Right lobe of liver (tissue), 6 donors: ENCODE measurements around the gene KIAA0825. TPM values are rescaled to one million over a fixed set of nuclear protein-coding genes. Genes with fewer than 3 reads are reported as not detected.
"Not testable (repeated sequence)": the region's sequence is repeated elsewhere in the genome, so short reads cannot be mapped to it uniquely, and the experiment has no call there.

Source experiments
- ATAC-seq, 4 donors: fragments of 200-7000 bp; cut with Tn5 transposase; one replicate each; pipeline ENCODE4 v1.9.1; 2020; ENCODE audit warnings: mild to moderate bottlenecking in 4 of 4, moderate library complexity in 4 of 4
- DNase-seq, 3 donors: peaks; one replicate each; pipeline ENCODE4 v3.0.0-alpha.2; 2020
- H3K27ac ChIP-seq, 3 donors: fragments of 200-600 bp; one replicate each; pipeline ENCODE4 v1.8.0; 2022
- H3K27me3 ChIP-seq, 2 donors: fragments of 200-600 bp; one replicate each; pipeline ENCODE4 v1.8.0; 2022
- H3K36me3 ChIP-seq, 4 donors: fragments of 200-600 bp; sonication (generic) in 1 of 4; one replicate each; pipeline versions ENCODE4 v1.5.1 to v1.8.0; 2017 to 2022; ENCODE audit warnings: control low read depth in 1 of 4
- H3K4me1 ChIP-seq, 4 donors: fragments of 200-600 bp; sonication (generic) in 1 of 4; one replicate each; pipeline versions ENCODE4 v1.5.1 to v1.8.0; 2017 to 2022; ENCODE audit warnings: control low read depth in 1 of 4
- H3K4me3 ChIP-seq, 3 donors: fragments of 200-600 bp; one replicate each; pipeline ENCODE4 v1.8.0; 2022
- H3K9me3 ChIP-seq, 4 donors: fragments of 200-600 bp; sonication (generic) in 1 of 4; one replicate each; pipeline versions ENCODE4 v1.5.1 to v1.8.0; 2017 to 2022; ENCODE audit warnings: control low read depth in 1 of 4
- POLR2A ChIP-seq: fragments of 450-650 bp; IDR thresholded peaks from one replicate; pipeline ENCODE4 v1.6.1; 2017; ENCODE audit warnings: antibody characterized with exemption, mild to moderate bottlenecking
- WGBS: methylation state at CpG from one replicate; pipeline ENCODE4 v1.1.6; 2018; ENCODE audit warnings: low coverage, low lambda C conversion rate; ENCODE audit not compliant: insufficient coverage; ENCODE audit errors: missing lambda C conversion rate; 5-methylcytosine and 5-hydroxymethylcytosine counted together
- intact Hi-C, 2 donors: fragments of 100-400 bp; cut with DNase I; formaldehyde crosslinking; loops; one replicate each; pipeline versions ENCODE4 v1.11.2 to v1.14.1; 2022
- total RNA-seq, 6 experiments: library from RNA; depleted of rRNA in 2 of 6; stranded (reverse); fragments of >200 nt in 2 of 6; fragmentation: NEBNext Ultra II Directional in 3 of 6; extraction: Animal tissue kit (Norgen Biotek cat#: 25700) in 3 of 6; gene quantifications; one replicate each; pipeline versions ENCODE4 v1.1.0 to v1.2.4, GENCODE V29; 2016 to 2023
- TF ChIP-seq, protein P1 (sequence below), 4 donors: fragments of 200-600 bp in 3 of 4; fragments of 450-650 bp in 1 of 4; IDR thresholded peaks; one replicate each; pipeline versions ENCODE4 v1.5.1 to v1.8.0; 2016 to 2022; ENCODE audit warnings: antibody characterized with exemption in 4 of 4, mild to moderate bottlenecking in 2 of 4
- donor health status: DM: no; HTN: yes; CAD: no.
- donor health status: DM: no; HTN: no; CAD: no.
- donor health status: DM: no; HTN: no; CAD: no.
- donor health status: DM: no; HTN: yes; CAD: no.
- donor health status: DM: no; HTN: yes; CAD: no.

The KIAA0825 gene
- total RNA-seq, 6 experiments from 2014 or later = 0.86 to 3.2 (median 1.7) TPM

- intact Hi-C loops = no loop called here
- no peak for TF ChIP-seq POLR2A
- TF ChIP-seq, protein P1, sequence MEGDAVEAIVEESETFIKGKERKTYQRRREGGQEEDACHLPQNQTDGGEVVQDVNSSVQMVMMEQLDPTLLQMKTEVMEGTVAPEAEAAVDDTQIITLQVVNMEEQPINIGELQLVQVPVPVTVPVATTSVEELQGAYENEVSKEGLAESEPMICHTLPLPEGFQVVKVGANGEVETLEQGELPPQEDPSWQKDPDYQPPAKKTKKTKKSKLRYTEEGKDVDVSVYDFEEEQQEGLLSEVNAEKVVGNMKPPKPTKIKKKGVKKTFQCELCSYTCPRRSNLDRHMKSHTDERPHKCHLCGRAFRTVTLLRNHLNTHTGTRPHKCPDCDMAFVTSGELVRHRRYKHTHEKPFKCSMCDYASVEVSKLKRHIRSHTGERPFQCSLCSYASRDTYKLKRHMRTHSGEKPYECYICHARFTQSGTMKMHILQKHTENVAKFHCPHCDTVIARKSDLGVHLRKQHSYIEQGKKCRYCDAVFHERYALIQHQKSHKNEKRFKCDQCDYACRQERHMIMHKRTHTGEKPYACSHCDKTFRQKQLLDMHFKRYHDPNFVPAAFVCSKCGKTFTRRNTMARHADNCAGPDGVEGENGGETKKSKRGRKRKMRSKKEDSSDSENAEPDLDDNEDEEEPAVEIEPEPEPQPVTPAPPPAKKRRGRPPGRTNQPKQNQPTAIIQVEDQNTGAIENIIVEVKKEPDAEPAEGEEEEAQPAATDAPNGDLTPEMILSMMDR (IDR thresholded peaks at IDR 0.05) = peak; percentile 10 to 28 (median 15)
- DNase-seq (no peak), ATAC-seq (peak in 1 of 4 donors; percentile 16)
- Histone ChIP-seq H3K27ac (no peak overlapping the region), H3K27me3 (no peaks in the 10 kb centered on the region), H3K36me3 (no peaks in the 10 kb centered on the region), H3K9me3 (no peaks in the 10 kb centered on the region), H3K4me3 (no peak overlapping the region), H3K4me1 (peaks cover 0 to 8% (median 0%) of the 10 kb centered on the region in 4 donors)
- WGBS = 53% methylated on average over 2 of the region's 2 CpGs
Measured at GRCh38 chr5:94613583-94613982, 4.8 kb downstream of the KIAA0825 start.

DNA sequence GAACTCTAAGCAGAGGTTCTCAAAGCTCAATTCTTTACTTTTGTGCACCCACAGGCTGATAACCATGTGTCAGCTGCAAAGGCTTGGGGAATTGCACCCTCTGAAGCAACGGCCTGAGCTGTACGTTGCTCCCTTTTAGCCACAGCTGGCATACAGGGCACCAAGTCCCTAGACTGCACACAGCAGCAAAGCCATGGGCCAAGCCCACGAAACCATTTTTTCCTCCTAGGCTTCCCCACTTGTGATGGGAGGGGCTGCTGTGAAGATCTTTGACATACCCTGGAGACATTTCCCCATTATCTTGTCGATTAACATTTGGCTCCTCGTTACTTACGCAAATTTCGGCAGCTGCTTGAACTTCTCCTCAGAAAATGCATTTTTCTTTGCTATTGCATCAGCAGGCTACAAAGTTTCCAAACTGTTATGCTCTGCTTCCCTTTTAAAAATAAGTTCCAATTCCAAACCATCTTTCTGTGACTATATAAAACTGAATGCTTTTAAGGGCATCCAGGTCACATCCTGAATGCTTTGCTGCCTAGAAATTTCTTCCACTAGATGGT, 23.0 kb downstream of the KIAA0825 start:
- ATAC-seq (no peak), DNase-seq (no peak)
- no peaks in the 10 kb centered on the region for H3K4me1 ChIP-seq
- no peaks in the 10 kb centered on the region for H3K36me3 ChIP-seq
- no peak for TF ChIP-seq POLR2A
- TF ChIP-seq, protein P1 (IDR thresholded peaks at IDR 0.05) = no peak
- intact Hi-C loops = no loop called here
- no peak overlapping the region for H3K4me3 ChIP-seq
- H3K27me3 ChIP-seq = no peaks in the 10 kb centered on the region
- H3K27ac ChIP-seq = no peak overlapping the region
- H3K9me3 ChIP-seq = no peaks in the 10 kb centered on the region
- WGBS = 80% methylated on average over 7 of the region's 7 CpGs

GRCh38 chr5:94577466-94578245, 40.7 kb downstream of the KIAA0825 start:
- ATAC-seq = no peak
- DNase-seq = no peak
- intact Hi-C loops = no loop called here
- TF ChIP-seq, protein P1 (IDR thresholded peaks at IDR 0.05) = no peak
- TF ChIP-seq POLR2A = no peak
- Histone ChIP-seq H3K27ac (no peak overlapping the region), H3K4me1 (no peaks in the 10 kb centered on the region), H3K4me3 (no peak overlapping the region), H3K9me3 (no peaks in the 10 kb centered on the region), H3K36me3 (no peaks in the 10 kb centered on the region), H3K27me3 (no peaks in the 10 kb centered on the region)

- no peak for TF ChIP-seq POLR2A
- TF ChIP-seq, protein P1 (IDR thresholded peaks at IDR 0.05) = no peak
- no peak for DNase-seq
- WGBS = 65% methylated on average over 4 of the region's 4 CpGs
- H3K36me3 ChIP-seq = no peaks in the 10 kb centered on the region
- no peaks in the 10 kb centered on the region for H3K9me3 ChIP-seq
- H3K4me3 ChIP-seq = no peak overlapping the region
- ATAC-seq = no peak
- intact Hi-C loops = no loop called here
- H3K4me1 ChIP-seq = no peaks in the 10 kb centered on the region
- H3K27me3 ChIP-seq = no peaks in the 10 kb centered on the region
- H3K27ac ChIP-seq = no peak overlapping the region
Measured at GRCh38 chr5:94575196-94575595, 43.2 kb downstream of the KIAA0825 start.

DNA sequence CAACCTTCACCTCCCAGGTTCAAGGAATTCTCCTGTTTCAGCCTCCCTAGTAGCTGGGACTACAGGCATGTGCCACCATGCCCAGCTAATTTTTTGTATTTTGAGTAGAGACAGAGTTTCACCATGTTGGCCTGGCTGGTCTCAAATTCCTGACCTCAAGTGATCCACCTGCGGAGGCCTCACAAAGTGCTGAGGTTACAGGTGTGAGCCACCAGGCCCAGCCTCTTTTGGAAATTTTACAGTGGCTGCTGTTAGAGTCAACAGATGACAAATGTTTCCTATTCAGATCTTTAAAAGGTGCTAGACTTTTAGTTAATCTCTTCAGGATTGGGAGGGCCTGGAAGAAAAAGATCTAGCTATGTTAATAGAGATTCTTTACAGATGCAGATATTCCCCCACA, 45.1 kb downstream of the KIAA0825 start:
- H3K4me3 ChIP-seq, H3K27ac ChIP-seq, H3K9me3 ChIP-seq, H3K4me1 ChIP-seq, intact Hi-C loops, H3K36me3 ChIP-seq, ATAC-seq, H3K27me3 ChIP-seq, DNase-seq: not testable (repeated sequence)
- 64% methylated on average over 1 of the region's 1 CpG for WGBS
